ENCODE data around the gene KCNAB1. TPM values are rescaled to one million over a fixed set of nuclear protein-coding genes. Genes with fewer than 3 reads are reported as not detected.

The KCNAB1 gene
- total RNA-seq, 4 donors from 2014 or later, result 4.2 to 11.4 (median 7.8) TPM

GRCh38 chr3:156211583-156211982 is 91.2 kb downstream of the KCNAB1 start:
- no peak overlapping the region for H3K4me3 ChIP-seq
- H3K36me3 ChIP-seq, result no peaks in the 10 kb centered on the region
- TF ChIP-seq POLR2A (IDR thresholded peaks at IDR 0.05) (no peak), CTCF (IDR thresholded peaks at IDR 0.05) (no peak)
- DNase-seq (ENCODE audit: low spot score in 2 of 2), result no peak
- no peaks in the 10 kb centered on the region for H3K27me3 ChIP-seq
- H3K4me1 ChIP-seq, result no peaks in the 10 kb centered on the region
- 40 to 58% methylated on average over 2 of the region's 2 CpGs for WGBS, 2 donors
- no peak overlapping the region for H3K27ac ChIP-seq
- H3K9me3 ChIP-seq, result no peaks in the 10 kb centered on the region

- no peaks in the 10 kb centered on the region for H3K36me3 ChIP-seq
- H3K4me3 ChIP-seq, result no peak overlapping the region
- no peak overlapping the region for H3K27ac ChIP-seq
- H3K4me1 ChIP-seq, result no peaks in the 10 kb centered on the region
- no peaks in the 10 kb centered on the region for H3K27me3 ChIP-seq
- TF ChIP-seq POLR2A (IDR thresholded peaks at IDR 0.05) (no peak), CTCF (IDR thresholded peaks at IDR 0.05) (no peak), EP300 (IDR thresholded peaks at IDR 0.05) (no peak)
- DNase-seq (ENCODE audit: low spot score in 2 of 2), result no peak
- 84 to 91% methylated on average over 6 of the region's 6 CpGs for WGBS, 2 donors
- no peaks in the 10 kb centered on the region for H3K9me3 ChIP-seq
These were observed 94.3 kb downstream of the KCNAB1 start for GRCh38 chr3:156214676-156215075.

- H3K4me3 ChIP-seq, result no peak overlapping the region
- no peak overlapping the region for H3K27ac ChIP-seq
- DNase-seq (ENCODE audit: low spot score in 2 of 2), result no peak
- H3K36me3 ChIP-seq, result no peaks in the 10 kb centered on the region
- H3K27me3 ChIP-seq, result no peaks in the 10 kb centered on the region
- WGBS, 2 donors, result 86 to 90% methylated on average over 3 of the region's 3 CpGs
- H3K9me3 ChIP-seq, result no peaks in the 10 kb centered on the region
- no peak for TF ChIP-seq CTCF (IDR thresholded peaks at IDR 0.05)
- no peaks in the 10 kb centered on the region for H3K4me1 ChIP-seq
These were observed 95.4 kb downstream of the KCNAB1 start for GRCh38 chr3:156215751-156216150.

- peaks cover 0 to 3% (median 0%) of the 10 kb centered on the region in 4 donors for H3K9me3 ChIP-seq
- H3K27me3 ChIP-seq, result no peaks in the 10 kb centered on the region
- DNase-seq (ENCODE audit: low spot score in 2 of 2), result no peak
- TF ChIP-seq CTCF (IDR thresholded peaks at IDR 0.05), result no peak
- TF ChIP-seq EP300 (IDR thresholded peaks at IDR 0.05), result no peak
- no peak for TF ChIP-seq POLR2A (IDR thresholded peaks at IDR 0.05)
- 59 to 60% methylated on average over 2 of the region's 2 CpGs for WGBS, 2 donors
- H3K36me3 ChIP-seq, result no peaks in the 10 kb centered on the region
- H3K4me1 ChIP-seq, result no peaks in the 10 kb centered on the region
- no peak overlapping the region for H3K27ac ChIP-seq
- no peak overlapping the region for H3K4me3 ChIP-seq
These were observed 95.8 kb downstream of the KCNAB1 start for GRCh38 chr3:156216216-156216615.

DNA sequence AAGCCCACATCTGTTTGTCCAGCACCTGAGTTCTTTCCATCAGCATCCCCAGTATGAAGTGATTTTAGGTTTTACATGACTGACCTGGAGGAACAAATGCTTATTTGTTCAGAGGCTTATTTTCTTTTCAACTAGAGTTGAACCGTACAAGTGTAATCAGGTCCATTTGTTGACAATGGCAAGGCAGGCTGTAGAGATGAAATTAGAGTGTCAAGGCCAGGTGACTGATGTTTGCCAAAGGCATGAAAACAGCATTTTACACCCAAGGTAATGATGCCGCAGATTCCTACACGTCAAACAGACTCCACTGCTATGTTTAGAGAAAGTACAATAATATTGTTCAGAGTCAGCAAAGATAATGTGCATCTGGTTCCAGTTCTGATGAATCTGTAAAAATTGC is 96.5 kb downstream of the KCNAB1 start:
- TF ChIP-seq EP300 (IDR thresholded peaks at IDR 0.05) (no peak), POLR2A (IDR thresholded peaks at IDR 0.05) (no peak), CTCF (IDR thresholded peaks at IDR 0.05) (no peak)

More for the DNA sequence above, 96.5 kb downstream of the KCNAB1 start:
- Histone ChIP-seq H3K27me3 (no peaks in the 10 kb centered on the region), H3K4me3 (no peak overlapping the region), H3K4me1 (no peaks in the 10 kb centered on the region), H3K27ac (no peak overlapping the region), H3K36me3 (no peaks in the 10 kb centered on the region), H3K9me3 (peaks cover 0 to 4% (median 0%) of the 10 kb centered on the region in 4 donors)
- no peak for DNase-seq (ENCODE audit: low spot score in 2 of 2)
- 52 to 54% methylated on average over 3 of the region's 3 CpGs for WGBS, 2 donors

All from tibial nerve (tissue), 4 donors.